Naive thymus-derived CD4-positive, alpha-beta T cell (primary cell): ENCODE measurements around the gene CLDND2. TPM values are rescaled to one million over a fixed set of nuclear protein-coding genes. Genes with fewer than 3 reads are reported as not detected.
A peak's percentile ranks its signal among the peaks of the same experiment; 100 is the strongest.

Experiments used
- ATAC-seq: fragments of 150-1000 bp; cut with Tn5 transposase; 2 replicates; pipeline ENCODE4 v1.10.0; 2021; ENCODE audit warnings: mild to moderate bottlenecking, moderate library complexity
- CTCF ChIA-PET: fragments of 350-600 bp; sonication (Branson Sonifier 250); formaldehyde crosslinking; loops from one replicate; lab custom pipeline; 2021; ENCODE audit warnings: antibody characterized with exemption; lab: Charles Lee
- POLR2A ChIA-PET: fragments of 350-600 bp; sonication (Branson Sonifier 250); formaldehyde crosslinking; loops from one replicate; lab custom pipeline; 2021; ENCODE audit warnings: antibody characterized with exemption, inconsistent platforms; lab: Charles Lee
- DNase-seq, 9 donors: peaks; one replicate each; pipeline versions ENCODE4 v3.0.0 to v3.0.0-alpha.2; 2020 to 2022; ENCODE audit warnings: mixed read lengths in 1 of 9
- H3K27ac ChIP-seq: one replicate; pipeline ENCODE4 v1.7.0; 2013; ENCODE audit warnings: mild to moderate bottlenecking, low read depth, low read length, moderate library complexity
- H3K27me3 ChIP-seq, 2 donors: one replicate each; pipeline ENCODE4 v1.7.0; 2013; ENCODE audit warnings: low read length in 2 of 2, mild to moderate bottlenecking in 2 of 2, moderate library complexity in 2 of 2; ENCODE audit not compliant: control insufficient read depth in 2 of 2, insufficient read depth in 2 of 2
- H3K36me3 ChIP-seq, 3 experiments: 1 replicate in 2 of 3; 2 replicates in 1 of 3; pipeline ENCODE4 v1.7.0; 2013; ENCODE audit warnings: low read length in 3 of 3, mild to moderate bottlenecking in 3 of 3, moderate library complexity in 1 of 3; ENCODE audit not compliant: insufficient read depth in 3 of 3, control insufficient read depth in 2 of 3
- H3K4me1 ChIP-seq, 2 donors: one replicate each; pipeline ENCODE4 v1.7.0; 2013; ENCODE audit warnings: low read length in 2 of 2, mild to moderate bottlenecking in 2 of 2, moderate library complexity in 1 of 2; ENCODE audit not compliant: control insufficient read depth in 2 of 2, insufficient read depth in 2 of 2
- H3K4me3 ChIP-seq: 2 replicates; pipeline ENCODE4 v1.7.0; 2013; ENCODE audit warnings: mild to moderate bottlenecking, low read length
- H3K9me3 ChIP-seq, 3 experiments: 1 replicate in 2 of 3; 2 replicates in 1 of 3; pipeline ENCODE4 v1.7.0; 2013; ENCODE audit warnings: low read length in 3 of 3; ENCODE audit not compliant: control insufficient read depth in 2 of 3
- H3K27ac Mint-ChIP-seq, 9 donors: one replicate each; pipeline ENCODE4 v1.8.0; 2020 to 2022; ENCODE audit warnings: mixed read lengths in 9 of 9, mild to moderate bottlenecking in 8 of 9, moderate library complexity in 5 of 9, inconsistent platforms in 2 of 9
- H3K27me3 Mint-ChIP-seq, 5 donors: one replicate each; pipeline ENCODE4 v1.8.0; 2021 to 2022; ENCODE audit warnings: mixed read lengths in 5 of 5, mild to moderate bottlenecking in 1 of 5
- H3K36me3 Mint-ChIP-seq, 5 donors: one replicate each; pipeline ENCODE4 v1.8.0; 2020 to 2022; ENCODE audit warnings: mixed read lengths in 5 of 5, mild to moderate bottlenecking in 3 of 5, inconsistent platforms in 1 of 5
- H3K4me1 Mint-ChIP-seq, 7 donors: one replicate each; pipeline ENCODE4 v1.8.0; 2020 to 2022; ENCODE audit warnings: mixed read lengths in 7 of 7, mild to moderate bottlenecking in 3 of 7, inconsistent platforms in 1 of 7
- H3K4me3 Mint-ChIP-seq, 10 donors: one replicate each; pipeline ENCODE4 v1.8.0; 2020 to 2022; ENCODE audit warnings: mild to moderate bottlenecking in 10 of 10, mixed read lengths in 10 of 10, moderate library complexity in 6 of 10, inconsistent platforms in 2 of 10
- H3K9me3 Mint-ChIP-seq, 11 donors: one replicate each; pipeline ENCODE4 v1.8.0; 2020 to 2022; ENCODE audit warnings: mixed read lengths in 11 of 11, mild to moderate bottlenecking in 4 of 11, inconsistent platforms in 1 of 11, moderate library complexity in 1 of 11
- intact Hi-C, 2 donors: fragments of 100-400 bp; cut with micrococcal nuclease; formaldehyde crosslinking; loops; one replicate each; pipeline ENCODE4 v1.15.1; 2023
- polyA plus RNA-seq, 2 donors: library from polyadenylated mRNA; unstranded; fragments of 300-500 nt; fragmentation: Illumina TruSeq; gene quantifications; one replicate each; pipeline ENCODE4 v1.2.3, GENCODE V29; 2021
- total RNA-seq, 6 experiments: library from RNA in 5 of 6; stranded (reverse) in 5 of 6; gene quantifications; 1 replicate in 5 of 6; 2 replicates in 1 of 6; pipeline ENCODE4 v1.2.3 and lab custom pipeline; 2021 to 2026

CLDND2 gene
- total and polyA plus RNA-seq, 7 experiments from 2014 or later = 0.32 to 13.3 (median 4.4) TPM; not detected in 4

GRCh38 chr19:51367255-51367564, 1.6 kb downstream of the CLDND2 start:
- Histone ChIP-seq H3K4me1 (peaks cover 23 to 26% of the 10 kb centered on the region in 2 donors), H3K27ac (peak overlapping the region; percentile 81), H3K36me3 (no peaks in the 10 kb centered on the region), H3K9me3 (no peaks in the 10 kb centered on the region), H3K27me3 (no peaks in the 10 kb centered on the region), H3K4me3 (peak overlapping the region; percentile 96)
- peaks cover 0 to 4% (median 0%) of the 10 kb centered on the region in 5 donors for H3K36me3 Mint-ChIP-seq
- POLR2A ChIA-PET = no interaction called here
- intact Hi-C loops = loop anchor here (1.0 to 10.0 kb wide), 11 partner anchors 9 to 1550 kb away; partner anchors contain the start of genes CTU1 (in 2 of the 2), MED25 (in 1 of the 2) and POLD1 (in 1 of the 2)
- ATAC-seq (no peak), DNase-seq (peak in 1 of 9 donors; percentile 20)
- H3K4me1 Mint-ChIP-seq = peaks cover 53 to 81% (median 59%) of the 10 kb centered on the region in 7 donors
- CTCF ChIA-PET = no interaction called here
- no peaks in the 10 kb centered on the region for H3K27me3 Mint-ChIP-seq
- no peaks in the 10 kb centered on the region for H3K9me3 Mint-ChIP-seq
- H3K4me3 Mint-ChIP-seq = peak overlapping the region; percentile 92 to 100 (median 98)
- H3K27ac Mint-ChIP-seq = peak overlapping the region; percentile 79 to 98 (median 95)

DNA sequence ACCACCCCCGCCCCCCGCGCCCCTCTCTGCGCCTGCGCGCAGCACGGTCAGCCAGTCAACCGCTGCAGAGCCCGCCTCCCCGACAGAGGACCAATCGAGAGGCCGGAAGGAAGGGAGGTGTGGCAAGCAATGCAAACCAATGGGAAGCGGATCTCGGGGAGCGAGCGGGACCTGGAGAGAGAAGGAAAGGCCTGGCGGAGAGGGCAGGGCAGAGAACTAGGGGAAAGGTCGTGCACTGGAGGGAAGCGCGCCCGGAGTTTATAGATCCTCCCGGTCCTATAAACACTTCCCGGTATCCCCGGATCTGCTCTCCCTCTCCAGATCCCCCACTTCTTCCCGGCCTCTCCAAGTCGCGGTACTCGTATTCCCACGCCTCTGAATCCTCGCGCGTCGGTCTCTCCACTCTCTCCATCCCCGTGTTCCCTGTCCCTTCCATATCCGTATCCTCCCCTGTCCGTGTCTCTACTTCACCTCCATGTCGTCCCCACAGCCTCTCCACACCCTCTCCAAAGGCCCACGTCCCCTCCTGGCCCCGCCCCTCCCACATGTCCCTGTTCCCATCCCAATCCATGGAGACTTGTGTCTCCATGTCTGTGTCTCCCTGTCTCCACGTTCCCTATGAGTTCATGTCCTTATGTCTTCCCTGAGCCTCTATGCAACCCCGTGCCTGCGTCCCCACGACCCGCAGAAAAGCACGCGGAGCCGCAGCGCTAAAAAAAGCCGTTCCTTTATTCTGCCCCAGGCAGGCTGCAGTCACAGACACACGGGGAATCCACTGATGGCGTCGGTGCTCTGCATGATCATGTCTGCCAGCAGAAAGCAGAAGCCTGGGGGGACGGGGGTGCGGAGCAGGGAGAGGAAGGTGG, 2.2 kb downstream of the CLDND2 start:
- Mint-ChIP-seq H3K9me3 (no peaks in the 10 kb centered on the region), H3K36me3 (peaks cover 0 to 4% (median 0%) of the 10 kb centered on the region in 5 donors), H3K4me3 (peak overlapping the region; percentile 92 to 100 (median 98)), H3K4me1 (peaks cover 51 to 80% (median 58%) of the 10 kb centered on the region in 7 donors), H3K27me3 (no peaks in the 10 kb centered on the region), H3K27ac (peak overlapping the region; percentile 79 to 98 (median 95))
- ChIA-PET CTCF (interaction anchor here (1.2 to 1.3 kb wide), 2 partner anchors 12 to 72 kb away, joined by 3 to 5 read pairs; no protein-coding TSS in a partner anchor), POLR2A (no interaction called here)
- H3K27me3 ChIP-seq = no peaks in the 10 kb centered on the region
- DNase-seq (peak; percentile 72 to 91 (median 86)), ATAC-seq (peak; percentile 65)
- H3K4me1 ChIP-seq = peaks cover 17 to 21% of the 10 kb centered on the region in 2 donors
- H3K4me3 ChIP-seq = peak overlapping the region; percentile 96
- H3K9me3 ChIP-seq = no peaks in the 10 kb centered on the region
- H3K27ac ChIP-seq = peak overlapping the region; percentile 81
- no peaks in the 10 kb centered on the region for H3K36me3 ChIP-seq
- intact Hi-C loops = loop anchor here (1.0 to 10.0 kb wide), 11 partner anchors 10 to 1549 kb away; partner anchors contain the start of genes CTU1 (in 2 of the 2), MED25 (in 1 of the 2) and POLD1 (in 1 of the 2)

DNA sequence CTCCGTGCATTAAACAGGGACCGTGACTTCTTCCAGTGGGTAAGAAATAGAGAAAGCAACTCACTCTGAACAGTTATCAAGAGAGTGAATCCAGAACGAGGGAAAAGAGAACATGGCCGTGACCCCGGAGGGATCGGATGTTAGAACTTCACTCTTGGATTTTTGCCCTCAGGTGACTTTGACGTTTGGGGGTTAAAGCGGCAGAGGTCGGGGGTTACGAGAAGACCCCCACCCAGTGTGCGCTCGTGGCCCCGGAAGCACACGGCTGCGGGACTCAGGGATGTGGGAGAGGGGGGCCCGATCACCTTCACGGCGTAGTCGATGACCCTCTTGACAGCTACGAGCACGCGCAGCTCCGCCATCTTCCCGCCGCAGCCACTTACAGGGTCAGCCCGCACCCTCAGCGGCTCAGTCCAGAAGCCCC, 2.8 kb downstream of the CLDND2 start, which contains the start of gene ETFB:
Gene ETFB, minus strand, starts transcription at position 424 of the 424 bp plus-strand sequence. Its CDS starts 62 bp downstream, at position 362.
- peak within 1 kb of the TSS; percentile 81 for H3K27ac ChIP-seq
- ChIA-PET POLR2A (interaction anchor here (0.9 to 1.3 kb wide), 2 partner anchors 11 to 75 kb away, joined by 3 to 4 read pairs; no protein-coding TSS in a partner anchor), CTCF (interaction anchor here (1.2 to 1.3 kb wide), 2 partner anchors 11 to 73 kb away, joined by 3 to 5 read pairs; no protein-coding TSS in a partner anchor)
- no peaks in the 10 kb centered on the region for H3K27me3 ChIP-seq
- peaks cover 45 to 74% (median 51%) of the 10 kb centered on the region in 7 donors for H3K4me1 Mint-ChIP-seq
- H3K9me3 Mint-ChIP-seq = no peaks in the 10 kb centered on the region
- peak within 1 kb of the TSS; percentile 92 to 100 (median 98) for H3K4me3 Mint-ChIP-seq
- H3K4me1 ChIP-seq = peaks cover 15 to 18% of the 10 kb centered on the region in 2 donors
- intact Hi-C loops = loop anchor here (2.0 to 10.0 kb wide), 4 partner anchors 75 to 1549 kb away; partner anchors contain the start of genes MED25 (in 1 of the 2) and POLD1 (in 1 of the 2)
- H3K27me3 Mint-ChIP-seq = no peaks in the 10 kb centered on the region
- H3K9me3 ChIP-seq = no peaks in the 10 kb centered on the region
- DNase-seq (no peak), ATAC-seq (no peak)
- H3K36me3 ChIP-seq = no peaks in the 10 kb centered on the region
- H3K36me3 Mint-ChIP-seq = peaks cover 0 to 4% (median 0%) of the 10 kb centered on the region in 5 donors
- peak within 1 kb of the TSS; percentile 96 for H3K4me3 ChIP-seq
- H3K27ac Mint-ChIP-seq = peak within 1 kb of the TSS; percentile 79 to 98 (median 95)

- peak overlapping the region; percentile 96 for H3K4me3 ChIP-seq
- H3K36me3 Mint-ChIP-seq = peaks cover 0 to 4% (median 0%) of the 10 kb centered on the region in 5 donors
- H3K27ac Mint-ChIP-seq = peak overlapping the region; percentile 79 to 98 (median 95)
- peaks cover 15 to 18% of the 10 kb centered on the region in 2 donors for H3K4me1 ChIP-seq
- peak overlapping the region; percentile 92 to 100 (median 98) for H3K4me3 Mint-ChIP-seq
- peak overlapping the region; percentile 81 for H3K27ac ChIP-seq
- ATAC-seq = peak; percentile 18
- H3K9me3 Mint-ChIP-seq = no peaks in the 10 kb centered on the region
- H3K27me3 ChIP-seq = no peaks in the 10 kb centered on the region
- peak in 6 of 9 donors; percentile 20 to 40 (median 26) for DNase-seq
- intact Hi-C loops = loop anchor here (5.0 to 10.0 kb wide), 3 partner anchors 981 to 1548 kb away; partner anchors contain the start of genes MED25 (in 1 of the 2) and POLD1 (in 1 of the 2)
- ChIA-PET POLR2A (interaction anchor here (0.9 to 1.3 kb wide), 2 partner anchors 11 to 76 kb away, joined by 3 to 4 read pairs; no protein-coding TSS in a partner anchor), CTCF (interaction anchor here (1.2 to 1.3 kb wide), 2 partner anchors 10 to 74 kb away, joined by 3 to 5 read pairs; no protein-coding TSS in a partner anchor)
- H3K9me3 ChIP-seq = no peaks in the 10 kb centered on the region
- H3K36me3 ChIP-seq = no peaks in the 10 kb centered on the region
- no peaks in the 10 kb centered on the region for H3K27me3 Mint-ChIP-seq
- H3K4me1 Mint-ChIP-seq = peaks cover 44 to 71% (median 46%) of the 10 kb centered on the region in 7 donors
Observed at GRCh38 chr19:51365211-51365964, 3.4 kb downstream of the CLDND2 start.

- Histone ChIP-seq H3K27me3 (no peaks in the 10 kb centered on the region), H3K36me3 (no peaks in the 10 kb centered on the region), H3K27ac (no peak overlapping the region), H3K9me3 (no peaks in the 10 kb centered on the region), H3K4me3 (no peak overlapping the region), H3K4me1 (peaks cover 15 to 18% of the 10 kb centered on the region in 2 donors)
- ChIA-PET CTCF (interaction anchor here (0.7 kb wide), 1 partner anchor 25 kb away, joined by 3 read pairs; no protein-coding TSS in a partner anchor), POLR2A (interaction anchor here (0.6 kb wide), 1 partner anchor 1798 kb away, joined by 3 read pairs; no protein-coding TSS in a partner anchor)
- no peak for ATAC-seq
- peaks cover 41 to 65% (median 44%) of the 10 kb centered on the region in 7 donors for H3K4me1 Mint-ChIP-seq
- peaks cover 0 to 4% (median 0%) of the 10 kb centered on the region in 5 donors for H3K36me3 Mint-ChIP-seq
- intact Hi-C loops = loop anchor here (5.0 to 10.0 kb wide), 3 partner anchors 980 to 1547 kb away; partner anchors contain the start of genes MED25 (in 1 of the 2) and POLD1 (in 1 of the 2)
- H3K4me3 Mint-ChIP-seq = peak overlapping the region; percentile 6 to 73 (median 62)
- no peak for DNase-seq
- H3K27me3 Mint-ChIP-seq = no peaks in the 10 kb centered on the region
- H3K27ac Mint-ChIP-seq = peak overlapping the region in 7 of 9 donors; percentile 2 to 81 (median 52)
- no peaks in the 10 kb centered on the region for H3K9me3 Mint-ChIP-seq
Observed at GRCh38 chr19:51364200-51365106, 4.3 kb downstream of the CLDND2 start.
